ENCODE results near the gene EPB41L4A.

Gene EPB41L4A

GRCh38 chr5:112350626-112351025 is 68.5 kb downstream of the EPB41L4A start:
- no peak for DNase-seq

- no peak for DNase-seq
These were observed 69.7 kb downstream of the EPB41L4A start for GRCh38 chr5:112349371-112349770.

DNA sequence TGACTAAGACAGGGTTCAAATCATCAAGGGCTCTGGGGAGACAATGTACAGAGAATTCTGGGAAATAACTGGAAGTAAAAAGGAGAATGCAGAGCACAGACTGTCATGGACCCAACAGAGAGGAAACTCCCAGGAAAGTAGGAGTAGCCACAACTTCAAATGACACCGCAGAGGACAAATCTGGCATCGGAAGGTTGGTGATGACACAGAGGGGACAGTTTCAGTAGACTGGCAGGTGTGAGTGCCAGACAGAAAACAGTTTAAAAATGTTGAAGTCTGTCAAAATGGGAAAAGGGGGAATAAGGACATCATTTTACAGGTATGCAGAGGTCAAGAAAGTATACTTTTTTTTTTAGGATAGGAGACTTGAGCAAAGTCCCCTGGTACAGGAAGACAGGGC is 70.2 kb downstream of the EPB41L4A start:
- no peak for DNase-seq

- no peak for DNase-seq
These were observed 70.7 kb downstream of the EPB41L4A start for GRCh38 chr5:112348387-112348786.

DNA sequence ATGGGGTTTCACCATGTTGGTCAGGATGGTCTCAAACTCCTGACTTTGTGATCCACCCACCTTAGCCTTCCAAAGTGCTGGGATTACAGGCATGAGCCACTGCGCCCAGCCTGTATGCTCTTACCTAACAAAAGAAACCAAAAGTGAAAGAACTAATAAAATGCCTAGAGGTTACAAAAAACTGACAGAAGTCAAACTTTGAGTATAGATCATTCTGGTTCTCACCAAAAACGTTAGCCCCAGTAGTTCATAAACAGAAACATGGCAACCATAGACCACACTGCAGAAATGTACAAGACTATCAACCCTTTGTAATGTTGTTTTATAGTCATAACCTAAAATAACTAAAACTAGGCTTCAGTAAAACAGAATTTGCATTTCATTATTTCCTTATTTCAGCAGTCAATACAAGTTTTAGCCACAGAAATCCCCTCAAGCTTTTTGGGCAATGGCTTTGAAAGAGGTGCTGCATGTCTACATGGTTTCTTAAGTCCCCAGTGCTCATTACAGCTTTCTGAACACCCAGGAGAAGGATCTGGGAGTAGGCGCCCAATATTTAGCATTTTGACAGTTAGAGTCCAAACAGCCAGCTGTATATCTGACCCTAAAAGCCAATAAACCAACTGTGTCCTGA is 72.5 kb downstream of the EPB41L4A start:
- no peak for DNase-seq

GRCh38 chr5:112344540-112344939 is 74.5 kb downstream of the EPB41L4A start:
- DNase-seq = no peak

- DNase-seq = no peak
These were observed 76.7 kb downstream of the EPB41L4A start for GRCh38 chr5:112342389-112342788.

DNA sequence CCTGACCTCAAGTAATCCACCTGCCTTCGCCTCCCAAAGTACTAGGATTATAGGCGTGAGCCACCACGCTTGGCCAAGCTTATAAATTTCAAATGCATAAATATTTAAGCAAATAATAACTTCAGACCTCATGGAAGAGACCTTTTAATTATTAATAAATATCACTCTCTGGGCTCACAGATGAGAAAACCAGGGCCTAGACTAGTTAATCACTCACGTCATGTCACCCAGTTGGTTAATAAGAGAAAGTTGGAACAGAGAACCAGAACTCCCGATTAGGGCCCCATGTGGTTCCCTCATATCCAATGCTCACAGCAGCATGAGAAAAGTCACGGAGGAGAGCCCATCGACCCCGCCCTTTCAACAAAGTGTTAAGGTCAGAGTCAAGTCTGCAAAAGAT is 79.3 kb downstream of the EPB41L4A start:
- no peak for DNase-seq

- no peak for DNase-seq
These were observed 80.3 kb downstream of the EPB41L4A start for GRCh38 chr5:112338681-112339337.

- DNase-seq = no peak
These were observed 85.7 kb downstream of the EPB41L4A start for GRCh38 chr5:112333331-112333781.

GRCh38 chr5:112331892-112332291 is 87.2 kb downstream of the EPB41L4A start:
- DNase-seq = no peak

DNA sequence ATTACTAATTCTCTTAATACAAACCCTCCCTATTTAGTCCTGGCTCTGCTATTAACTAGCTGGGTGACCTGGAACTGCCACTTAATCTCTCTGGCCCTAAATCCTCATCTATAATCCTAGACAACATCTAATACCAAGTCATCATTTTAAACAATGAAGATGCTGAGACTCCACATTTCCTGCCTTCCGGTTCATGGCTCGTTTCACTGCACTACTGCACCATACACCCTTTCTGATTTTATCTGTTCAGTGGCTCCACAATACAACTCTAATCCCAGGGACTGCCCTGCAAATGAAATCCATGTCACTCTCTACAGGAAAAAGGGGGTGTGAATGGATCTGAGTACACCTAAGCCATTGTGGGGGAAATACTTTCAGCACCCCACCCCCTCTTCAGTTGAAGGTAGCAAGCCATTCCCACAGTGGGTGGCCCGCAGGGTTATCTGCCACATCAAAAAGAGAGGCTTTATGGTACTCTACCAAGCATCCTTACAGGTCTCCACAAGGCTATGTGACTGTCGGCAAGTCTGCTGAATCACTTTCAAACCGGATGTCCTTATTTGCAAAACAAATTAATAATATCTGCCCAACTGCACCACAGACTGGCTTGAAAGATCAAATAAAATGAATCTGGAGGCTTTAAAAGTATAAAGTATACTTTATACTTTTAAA is 89.5 kb downstream of the EPB41L4A start:
- DNase-seq = no peak

GRCh38 chr5:112323166-112323565 is 95.9 kb downstream of the EPB41L4A start:
- no peak for DNase-seq

- DNase-seq = no peak
These were observed 98.7 kb downstream of the EPB41L4A start for GRCh38 chr5:112320408-112320807.

DNA sequence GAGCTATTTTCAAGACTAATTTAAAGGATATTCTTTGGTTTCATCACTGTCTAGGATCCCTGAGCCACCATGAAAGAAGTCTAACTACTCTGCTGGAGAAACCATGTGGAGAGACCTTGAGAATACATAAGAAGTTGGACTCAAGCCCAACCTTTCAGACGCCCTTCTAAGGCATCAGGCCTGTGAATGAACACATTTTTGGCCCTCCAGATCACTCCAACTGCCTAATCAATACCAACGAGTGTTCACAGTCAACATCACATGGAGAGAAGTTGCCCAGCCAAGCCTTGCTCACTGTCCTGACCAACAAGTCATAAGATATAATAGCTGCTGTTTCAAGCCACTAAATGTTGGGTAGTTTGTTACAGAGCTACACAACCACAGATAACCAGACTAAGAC is 100.7 kb downstream of the EPB41L4A start:
- DNase-seq = no peak

GRCh38 chr5:112317866-112318265 is 101.2 kb downstream of the EPB41L4A start:
- DNase-seq = no peak

DNA sequence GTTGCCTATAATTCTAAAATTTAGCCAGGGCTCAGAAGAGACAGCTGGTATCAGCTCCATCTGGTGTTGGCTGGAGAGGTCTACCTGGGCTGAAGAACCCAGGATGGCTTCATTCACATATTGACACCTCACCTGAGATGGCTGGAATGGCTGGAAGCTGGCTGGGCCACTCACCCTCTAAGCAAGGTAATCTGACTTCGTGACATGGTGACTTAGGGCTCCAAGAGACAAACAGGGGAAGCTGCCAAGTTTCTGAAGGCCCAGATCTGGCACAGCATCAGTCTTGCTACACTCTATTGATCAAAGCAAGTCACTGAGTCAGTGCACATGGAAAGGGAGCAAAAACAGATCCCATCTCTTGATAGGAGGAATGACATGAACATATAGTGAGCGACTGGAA is 102.3 kb downstream of the EPB41L4A start:
- no peak for DNase-seq

DNA sequence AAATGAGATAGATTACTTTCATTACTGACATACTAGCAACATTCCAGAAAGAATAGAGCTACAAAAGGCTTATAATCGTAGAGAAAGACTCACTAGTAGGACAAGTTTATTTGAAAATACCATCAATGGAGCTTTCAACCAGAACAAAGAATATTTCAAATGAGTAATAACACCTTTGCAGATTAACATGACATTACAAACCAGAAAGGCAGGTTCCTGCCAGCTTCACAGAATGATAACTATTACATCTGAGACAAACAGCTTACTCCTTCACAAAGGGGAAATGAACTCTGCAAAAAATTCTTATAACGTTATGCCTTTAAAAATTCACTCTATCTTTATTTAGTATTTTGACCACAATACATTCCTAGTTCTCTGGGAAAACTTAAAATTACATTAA is 103.1 kb downstream of the EPB41L4A start:
- DNase-seq = no peak

GRCh38 chr5:112312295-112313275 is 106.5 kb downstream of the EPB41L4A start:
- no peak for DNase-seq

DNA sequence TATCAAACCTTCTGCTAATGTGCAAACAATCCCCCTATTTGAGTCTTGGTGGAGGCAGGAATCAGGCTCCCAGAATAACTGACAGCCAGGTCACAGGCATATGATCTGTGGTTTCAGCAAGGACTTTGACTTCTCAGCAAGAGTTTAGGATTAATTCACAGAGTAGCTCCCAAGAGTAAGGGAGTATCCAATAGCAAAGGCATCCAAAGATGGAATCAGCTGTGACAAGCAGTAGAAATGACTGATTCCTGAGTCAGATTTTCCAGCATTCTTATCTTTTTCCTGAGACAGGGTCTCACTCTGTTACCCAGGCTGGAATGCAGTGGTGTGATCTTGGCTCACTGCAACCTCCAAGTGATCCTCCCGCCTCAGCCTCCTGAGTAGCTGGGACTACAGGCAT is 108.3 kb downstream of the EPB41L4A start:
- no peak for DNase-seq

DNA sequence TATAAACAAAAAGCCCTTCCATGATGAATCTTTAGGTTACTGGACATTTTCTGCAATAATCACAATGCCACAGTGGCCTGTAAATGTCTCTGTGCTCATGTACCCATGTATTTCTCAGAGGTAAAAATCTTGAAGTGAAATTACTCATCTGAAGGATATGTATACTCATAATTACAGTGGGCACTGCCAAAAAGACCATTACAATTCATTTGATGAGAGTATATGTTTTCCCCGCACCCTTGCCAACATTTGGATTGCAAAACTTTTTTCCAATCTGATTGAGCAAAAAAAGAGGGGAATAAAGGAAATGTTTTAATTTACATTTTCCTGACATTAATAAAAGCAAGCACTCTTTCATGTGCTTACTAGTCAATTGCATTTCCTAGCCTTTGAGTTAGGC is 110.5 kb downstream of the EPB41L4A start:
- DNase-seq = no peak

DNA sequence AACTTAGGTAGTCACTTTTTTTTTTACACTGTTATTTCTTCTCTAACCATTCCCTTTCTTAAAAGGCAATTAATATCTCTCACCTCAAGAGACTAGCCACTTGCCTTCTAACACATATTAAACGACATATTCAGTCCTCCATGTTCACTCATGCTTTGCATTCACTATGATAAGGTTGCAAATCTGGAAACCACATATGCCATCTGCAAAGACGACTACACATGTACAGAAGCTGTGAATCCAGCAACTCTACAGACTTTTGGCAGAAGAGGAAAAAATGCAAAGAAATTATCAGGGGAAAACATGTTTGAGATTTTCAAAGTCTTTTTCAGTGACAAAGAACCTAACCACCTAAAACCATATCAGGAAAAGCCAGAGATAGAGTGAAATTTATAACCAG is 112.1 kb downstream of the EPB41L4A start:
- DNase-seq = no peak

- DNase-seq = no peak
These were observed 114.3 kb downstream of the EPB41L4A start for GRCh38 chr5:112304743-112305142.

Measured in SW 1271 (cell line).